Tibial artery (tissue), 4 donors: ENCODE measurements around the gene COMMD9.

Source experiments
- DNase-seq, 2 donors: peaks; one replicate each; pipeline ENCODE4 v3.0.0-alpha.2; 2019
- H3K27ac ChIP-seq, 2 donors: fragments of 200-600 bp; sonication (generic) in 1 of 2; 1 replicate in 1 of 2; 2 replicates in 1 of 2; pipeline ENCODE4 v1.5.1; 2018 to 2019; ENCODE audit warnings: mild to moderate bottlenecking in 1 of 2
- H3K27me3 ChIP-seq, 2 donors: fragments of 200-600 bp; sonication (generic) in 1 of 2; one replicate each; pipeline versions ENCODE4 v1.5.1 to v1.6.0; 2016 to 2019
- H3K36me3 ChIP-seq, 3 donors: fragments of 200-600 bp; sonication (generic) in 2 of 3; one replicate each; pipeline ENCODE4 v1.5.1; 2016 to 2019; ENCODE audit warnings: mild to moderate bottlenecking in 2 of 3
- H3K4me1 ChIP-seq, 4 donors: fragments of 200-600 bp; sonication (generic) in 2 of 4; 1 replicate in 3 of 4; 2 replicates in 1 of 4; pipeline ENCODE4 v1.5.1; 2016 to 2019
- H3K4me3 ChIP-seq, 2 donors: fragments of 200-600 bp; sonication (generic) in 1 of 2; 1 replicate in 1 of 2; 2 replicates in 1 of 2; pipeline ENCODE4 v1.5.1; 2018 to 2019; ENCODE audit warnings: mild to moderate bottlenecking in 2 of 2
- H3K9me3 ChIP-seq, 3 donors: fragments of 200-600 bp; sonication (generic) in 1 of 3; one replicate each; pipeline ENCODE4 v1.5.1; 2016 to 2019
- CTCF ChIP-seq, 2 experiments: fragments of 200-600 bp in 1 of 2; fragments of 450-650 bp in 1 of 2; IDR thresholded peaks; one replicate each; pipeline ENCODE4 v1.5.1; 2017 to 2019; ENCODE audit warnings: antibody characterized with exemption in 2 of 2, mild to moderate bottlenecking in 1 of 2, moderate library complexity in 1 of 2
- intact Hi-C: fragments of 100-400 bp; cut with DNase I; formaldehyde crosslinking; loops from one replicate; pipeline ENCODE4 v1.15.0; 2023; ENCODE audit warnings: low total_unique reads

COMMD9 gene

DNA sequence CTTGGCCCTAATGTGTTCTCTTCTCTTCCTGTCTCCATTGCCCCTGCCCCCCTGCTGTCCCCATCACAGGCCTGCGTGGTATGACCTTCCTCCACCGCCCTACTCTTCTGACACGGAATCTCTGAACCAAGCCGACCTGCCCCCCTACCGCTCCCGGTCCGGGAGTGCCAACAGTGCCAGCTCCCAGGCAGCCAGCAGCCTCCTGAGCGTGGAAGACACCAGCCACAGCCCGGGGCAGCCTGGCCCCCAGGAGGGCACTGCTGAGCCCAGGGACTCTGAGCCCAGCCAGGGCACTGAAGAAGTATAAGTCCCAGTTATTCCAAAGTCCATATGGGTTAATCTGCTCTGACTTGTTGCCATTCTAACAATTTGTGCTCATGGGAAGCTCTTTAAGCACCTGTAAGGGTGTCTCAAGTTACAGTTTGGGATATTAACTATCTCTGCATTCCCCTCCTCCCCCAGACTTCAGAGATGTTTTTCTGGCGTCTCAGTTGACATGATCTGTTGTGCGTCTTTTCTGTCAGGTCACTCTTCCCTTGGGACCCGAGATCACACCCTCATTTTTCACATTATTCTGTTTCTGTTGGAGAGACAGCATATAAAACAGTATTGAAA is 60.0 kb downstream of the COMMD9 start:
- H3K4me1 ChIP-seq = peaks cover 0 to 38% (median 24%) of the 10 kb centered on the region in 4 donors
- peak overlapping the region; percentile 5 to 57 for H3K27ac ChIP-seq
- H3K36me3 ChIP-seq = no peaks in the 10 kb centered on the region
- TF ChIP-seq CTCF (IDR thresholded peaks at IDR 0.05) = no peak
- no peak for DNase-seq
- intact Hi-C loops = no loop called here
- H3K4me3 ChIP-seq = no peak overlapping the region
- H3K27me3 ChIP-seq = no peaks in the 10 kb centered on the region
- no peaks in the 10 kb centered on the region for H3K9me3 ChIP-seq

GRCh38 chr11:36228689-36229088 is 60.5 kb downstream of the COMMD9 start:
- no peaks in the 10 kb centered on the region for H3K9me3 ChIP-seq
- peak in 1 of 2 donors; percentile 69 for DNase-seq
- H3K27ac ChIP-seq = peak overlapping the region; percentile 5 to 57
- H3K27me3 ChIP-seq = no peaks in the 10 kb centered on the region
- no peak overlapping the region for H3K4me3 ChIP-seq
- H3K4me1 ChIP-seq = peaks cover 0 to 38% (median 24%) of the 10 kb centered on the region in 4 donors
- no peaks in the 10 kb centered on the region for H3K36me3 ChIP-seq
- no peak for TF ChIP-seq CTCF (IDR thresholded peaks at IDR 0.05)
- intact Hi-C loops = no loop called here

DNA sequence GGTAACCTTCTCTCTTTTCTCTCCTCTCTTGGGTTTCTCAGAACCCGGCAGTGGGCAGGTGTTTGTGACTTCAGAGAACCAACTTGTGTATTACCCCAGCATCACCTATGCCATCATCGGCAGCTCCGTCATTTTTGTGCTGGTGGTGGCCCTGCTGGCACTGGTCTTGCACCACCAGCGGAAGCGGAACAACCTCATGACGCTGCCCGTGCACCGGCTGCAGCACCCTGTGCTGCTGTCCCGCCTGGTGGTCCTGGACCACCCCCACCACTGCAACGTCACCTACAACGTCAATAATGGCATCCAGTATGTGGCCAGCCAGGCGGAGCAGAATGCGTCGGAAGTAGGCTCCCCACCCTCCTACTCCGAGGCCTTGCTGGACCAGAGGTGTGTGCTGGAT is 62.2 kb downstream of the COMMD9 start:
- no peaks in the 10 kb centered on the region for H3K27me3 ChIP-seq
- H3K36me3 ChIP-seq = no peaks in the 10 kb centered on the region
- no peak for TF ChIP-seq CTCF (IDR thresholded peaks at IDR 0.05)
- no peak overlapping the region for H3K4me3 ChIP-seq
- no peaks in the 10 kb centered on the region for H3K9me3 ChIP-seq
- peaks cover 0 to 36% (median 23%) of the 10 kb centered on the region in 4 donors for H3K4me1 ChIP-seq
- no peak overlapping the region for H3K27ac ChIP-seq
- no peak for DNase-seq
- intact Hi-C loops = no loop called here

GRCh38 chr11:36224209-36224882 is 64.9 kb downstream of the COMMD9 start:
- Histone ChIP-seq H3K36me3 (peaks cover 0 to 6% (median 0%) of the 10 kb centered on the region in 3 donors), H3K27me3 (no peaks in the 10 kb centered on the region), H3K4me3 (no peak overlapping the region), H3K27ac (no peak overlapping the region), H3K4me1 (peaks cover 0 to 10% (median 5%) of the 10 kb centered on the region in 4 donors), H3K9me3 (peaks cover 0 to 7% (median under 1%) of the 10 kb centered on the region in 3 donors)
- no peak for DNase-seq
- intact Hi-C loops = no loop called here
- no peak for TF ChIP-seq CTCF (IDR thresholded peaks at IDR 0.05)

GRCh38 chr11:36222831-36223635 is 66.2 kb downstream of the COMMD9 start:
- Histone ChIP-seq H3K4me3 (no peak overlapping the region), H3K4me1 (no peaks in the 10 kb centered on the region), H3K9me3 (peaks cover 0 to 7% (median 3%) of the 10 kb centered on the region in 3 donors), H3K27ac (no peak overlapping the region), H3K27me3 (no peaks in the 10 kb centered on the region), H3K36me3 (peaks cover 0 to 6% (median 0%) of the 10 kb centered on the region in 3 donors)
- DNase-seq = no peak
- intact Hi-C loops = no loop called here
- no peak for TF ChIP-seq CTCF (IDR thresholded peaks at IDR 0.05)
